Fibroblast of skin of scalp (primary cell): Measurements from ENCODE around the gene CIRBP.

Source experiments
- DNase-seq: peaks from one replicate; pipeline ENCODE4 v3.0.0-alpha.2; 2013

The CIRBP gene

GRCh38 chr19:1230783-1231489 is 38.2 kb upstream of the CIRBP start:
- no peak for DNase-seq

DNA sequence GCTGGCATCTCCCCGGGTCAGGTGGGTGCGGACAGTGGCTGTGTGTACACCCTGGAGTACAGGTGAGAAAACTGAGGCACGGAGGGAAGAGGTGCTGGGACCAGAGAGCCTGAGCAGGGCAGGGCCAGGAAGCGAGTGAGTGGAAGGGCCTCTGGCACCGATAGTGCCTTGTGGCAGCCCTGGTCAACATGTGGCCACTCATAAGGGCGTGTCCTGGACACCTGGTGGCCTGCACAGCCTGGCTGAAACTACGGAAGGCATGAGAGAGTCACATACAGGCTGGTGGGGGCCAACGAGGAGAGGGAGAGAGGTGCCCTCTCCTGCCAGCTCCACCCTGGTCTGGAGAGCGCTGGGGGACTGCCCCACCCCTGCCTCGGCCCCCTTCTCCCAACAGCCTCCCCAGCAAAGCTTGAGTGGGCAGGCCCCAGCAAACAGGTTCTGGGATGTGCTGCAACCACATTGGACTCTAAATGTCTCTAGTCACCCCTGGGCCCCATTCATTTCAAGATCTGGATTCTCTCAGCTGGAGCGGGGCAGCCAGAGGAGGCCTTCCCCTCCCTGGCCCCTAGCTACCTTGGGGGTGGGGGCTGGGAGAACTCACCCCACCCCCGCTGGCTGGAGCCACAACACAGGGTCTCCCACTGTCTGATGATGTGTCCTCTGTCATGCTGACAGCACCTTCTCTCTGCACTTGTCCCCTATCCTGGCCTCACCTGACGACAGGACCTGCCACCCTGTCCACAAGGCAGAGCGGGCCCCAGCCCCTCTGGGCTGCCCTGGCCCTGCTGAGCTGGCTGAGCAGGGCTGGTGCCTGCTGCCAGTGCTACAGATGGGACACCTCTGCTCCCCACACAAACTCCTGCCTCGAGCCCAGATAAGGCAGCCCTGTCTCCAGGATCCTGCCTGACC is 37.1 kb upstream of the CIRBP start:
- DNase-seq = no peak

DNA sequence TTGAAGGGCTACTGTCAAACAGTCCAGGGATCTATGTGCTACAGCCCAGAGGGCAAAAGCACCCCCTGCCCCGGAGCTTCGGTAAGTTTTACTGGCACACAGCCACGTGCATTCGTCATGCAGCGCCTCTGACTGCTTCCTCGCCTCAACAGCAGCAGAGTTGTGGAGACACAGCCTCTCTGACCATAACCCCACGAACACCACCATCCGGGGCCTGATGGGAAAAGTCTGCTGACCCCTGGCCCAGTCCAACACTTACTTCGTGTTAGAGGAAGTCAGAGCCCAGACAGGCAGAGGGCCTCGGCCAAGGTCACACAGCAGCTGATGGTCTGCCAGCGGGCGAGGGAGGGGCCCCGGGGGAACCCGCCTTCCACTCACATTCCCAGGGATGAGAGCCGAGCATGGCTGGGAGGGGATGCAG is 36.5 kb upstream of the CIRBP start:
- peak; percentile 36 for DNase-seq

DNA sequence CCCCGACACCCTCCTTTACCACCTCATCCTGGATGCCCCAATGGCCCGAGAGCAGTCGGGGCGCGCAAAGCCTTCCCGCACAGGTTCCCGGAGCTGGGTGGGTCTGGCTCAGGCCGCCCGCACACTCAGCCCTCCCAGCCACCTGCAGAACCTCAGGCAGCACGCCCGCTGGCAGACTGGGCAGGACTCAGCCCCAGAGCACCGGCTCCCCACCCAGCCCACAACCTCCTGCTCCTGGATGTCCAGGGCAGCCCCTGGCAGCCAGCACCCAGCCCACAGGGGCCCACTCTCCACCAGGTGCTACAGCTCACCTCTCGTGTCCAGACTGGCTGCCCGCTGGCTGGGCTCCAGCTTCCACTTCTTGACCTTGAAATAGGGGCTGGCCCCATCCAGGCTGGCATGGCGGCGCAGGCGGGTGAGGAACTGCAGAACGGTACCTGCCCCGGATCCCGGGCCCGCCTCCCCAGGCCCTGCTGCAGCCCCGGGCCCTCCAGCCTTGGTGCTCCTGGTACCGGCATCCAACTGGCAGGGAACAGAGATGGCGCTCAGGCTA is 35.9 kb upstream of the CIRBP start:
- no peak for DNase-seq

GRCh38 chr19:1234051-1234954 is 34.8 kb upstream of the CIRBP start:
- no peak for DNase-seq

- DNase-seq = no peak
Observed at GRCh38 chr19:1234955-1235380, 34.2 kb upstream of the CIRBP start.

- DNase-seq = peak; percentile 51
Observed at GRCh38 chr19:1235625-1236538, 33.2 kb upstream of the CIRBP start.

GRCh38 chr19:1236576-1236975 is 32.6 kb upstream of the CIRBP start:
- DNase-seq = no peak

- DNase-seq = no peak
Observed at GRCh38 chr19:1237027-1237659, 32.0 kb upstream of the CIRBP start.

DNA sequence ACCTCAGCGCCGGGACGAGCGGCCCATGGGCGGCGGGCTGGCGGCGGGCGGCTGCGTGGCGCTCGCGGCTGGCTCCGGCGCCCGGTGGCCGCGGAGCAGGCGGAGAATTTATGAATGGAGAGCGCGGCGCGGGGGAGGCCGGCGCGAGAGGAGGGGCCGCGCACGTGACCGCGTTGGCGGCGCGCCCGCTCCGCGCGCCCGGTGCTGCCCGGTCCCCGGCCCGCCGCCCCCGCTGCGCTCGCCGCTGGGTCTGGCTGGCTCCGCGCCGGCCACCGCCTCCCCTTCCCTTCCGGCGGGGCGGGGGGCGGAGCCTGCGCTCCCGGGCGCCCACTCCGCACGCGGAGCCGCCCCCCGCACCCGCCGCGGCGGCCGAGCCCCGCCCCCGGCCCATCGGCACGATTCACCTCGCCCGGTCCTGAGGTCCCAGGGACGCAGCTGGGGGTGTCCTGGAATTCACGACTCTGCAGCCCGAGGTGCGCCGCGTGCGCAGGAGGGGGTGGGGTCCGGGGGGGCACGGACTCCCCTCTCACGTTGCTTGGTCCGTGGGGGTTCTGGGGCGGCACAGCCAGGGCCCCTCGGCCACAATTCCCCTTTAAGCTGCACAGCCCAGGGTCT is 31.3 kb upstream of the CIRBP start, which contains the start of gene CBARP:
CBARP (minus strand) TSS at position 252 of the 615 bp plus-strand sequence. CDS start 1,905 bp downstream, outside the sequence.
- peak; percentile 51 for DNase-seq

DNA sequence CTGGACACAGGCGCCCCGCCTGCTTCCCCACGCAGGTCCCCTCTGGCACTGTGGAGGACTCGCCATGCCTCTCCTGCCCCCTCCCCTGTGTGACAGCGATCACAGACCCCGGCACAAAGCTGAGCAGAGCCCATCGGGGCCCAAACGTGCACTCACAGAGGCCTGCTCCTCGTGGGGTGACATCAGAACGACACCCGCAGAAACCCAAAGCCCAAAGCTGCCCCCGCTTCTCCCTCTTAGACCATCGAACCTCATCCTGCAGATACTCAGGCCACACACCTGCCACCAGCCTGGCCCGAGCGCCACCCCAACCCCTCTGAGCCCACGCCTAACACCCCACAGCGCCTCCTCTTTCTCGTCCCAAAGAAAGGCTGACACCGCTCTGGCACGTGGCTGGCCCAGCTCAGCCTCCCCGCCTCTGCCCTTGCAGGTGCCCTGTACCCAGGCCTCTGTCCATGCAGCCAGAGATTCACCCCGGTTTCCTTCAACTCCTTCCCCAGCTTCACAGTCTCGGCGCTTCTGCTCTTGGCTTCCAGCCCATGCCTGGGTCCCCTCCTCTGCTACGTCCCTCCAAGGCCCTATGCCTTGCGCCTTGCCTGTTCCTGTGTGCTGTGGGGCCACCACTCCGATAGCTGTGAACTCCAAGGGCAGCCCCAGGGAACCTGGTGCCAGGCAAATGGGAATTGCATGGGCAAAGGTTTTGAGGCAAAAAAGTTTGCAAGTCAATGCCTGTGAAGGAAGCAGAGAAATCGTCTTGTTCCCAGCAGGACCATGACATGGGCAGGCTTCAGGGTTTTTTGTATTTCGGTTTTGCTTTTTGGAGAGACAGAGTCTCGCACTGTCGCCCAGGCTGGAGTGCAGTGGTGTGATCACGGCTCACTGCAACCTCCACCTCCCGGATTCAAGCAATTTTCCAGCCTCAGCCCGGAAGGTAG is 30.5 kb upstream of the CIRBP start:
- no peak for DNase-seq

DNA sequence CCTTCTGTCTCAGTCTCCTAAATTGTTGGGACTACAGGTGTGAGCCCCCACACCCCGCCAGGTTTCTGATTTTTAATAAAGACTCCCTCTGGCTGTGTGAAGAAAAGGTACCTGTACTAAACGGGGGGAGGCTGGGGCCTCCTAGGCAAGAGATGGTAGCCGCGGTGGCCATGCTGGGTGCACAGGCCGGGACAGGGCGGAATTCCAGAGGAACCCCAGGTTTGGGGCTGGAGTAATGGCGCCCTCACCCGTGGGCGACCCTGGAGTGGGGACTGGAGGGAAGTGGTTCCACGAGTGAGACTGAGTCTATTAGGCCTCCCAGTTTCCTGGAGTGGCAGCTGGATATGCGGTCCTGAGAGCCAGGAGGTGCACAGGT is 29.7 kb upstream of the CIRBP start:
- no peak for DNase-seq

- DNase-seq = peak; percentile 92
Observed at GRCh38 chr19:1239796-1240737, 29.1 kb upstream of the CIRBP start.

- DNase-seq = no peak
Observed at GRCh38 chr19:1240925-1241324, 28.2 kb upstream of the CIRBP start.

- peak; percentile 95 for DNase-seq
Observed at GRCh38 chr19:1241417-1242095, 27.6 kb upstream of the CIRBP start, which contains the start of gene ATP5F1D. ATP5F1D (plus strand) TSS chr19:1241751; CDS start chr19:1241851, 100 bp downstream.

- peak; percentile 86 for DNase-seq
Observed at GRCh38 chr19:1243768-1244692, 25.1 kb upstream of the CIRBP start.
